Mammary epithelial cell (primary cell): Measurements from ENCODE around the gene CWF19L1.

Source experiments
- EZH2 ChIP-seq: IDR thresholded peaks from 2 replicates; pipeline ENCODE4 v1.6.1; 2012; ENCODE audit warnings: low read length, inconsistent platforms, borderline replicate concordance
- TF ChIP-seq, protein P1 (sequence below), 2 donors: IDR thresholded peaks in 1 of 2; conservative IDR thresholded peaks in 1 of 2; 2 replicates each; pipeline ENCODE4 v1.5.1; 2011 to 2012; ENCODE audit warnings: inconsistent platforms in 2 of 2, low read length in 2 of 2, mild to moderate bottlenecking in 2 of 2, control low read depth in 1 of 2, low read depth in 1 of 2; ENCODE audit not compliant: insufficient read depth in 1 of 2; ENCODE audit errors: extremely low read depth in 1 of 2

DNA sequence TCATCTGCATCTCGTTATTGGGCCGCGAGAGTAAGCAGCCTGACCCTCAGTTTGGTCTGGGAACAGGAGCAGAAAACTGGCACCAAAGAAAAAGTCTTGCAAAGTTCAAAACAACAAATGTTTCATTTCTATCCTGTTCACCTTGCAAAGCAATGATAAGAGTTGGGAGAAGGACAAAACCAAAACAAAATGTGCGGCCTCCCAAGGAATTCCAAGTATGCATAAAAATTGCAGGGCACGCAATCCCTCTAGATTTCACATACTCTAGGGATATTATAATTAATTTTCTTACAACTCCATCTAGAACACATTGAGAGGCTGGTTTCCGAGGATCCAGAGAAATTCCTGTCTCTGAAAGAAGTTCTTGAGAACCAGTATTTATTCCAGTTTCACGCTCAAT is 58.1 kb downstream of the CWF19L1 start:
- TF ChIP-seq, protein P1, sequence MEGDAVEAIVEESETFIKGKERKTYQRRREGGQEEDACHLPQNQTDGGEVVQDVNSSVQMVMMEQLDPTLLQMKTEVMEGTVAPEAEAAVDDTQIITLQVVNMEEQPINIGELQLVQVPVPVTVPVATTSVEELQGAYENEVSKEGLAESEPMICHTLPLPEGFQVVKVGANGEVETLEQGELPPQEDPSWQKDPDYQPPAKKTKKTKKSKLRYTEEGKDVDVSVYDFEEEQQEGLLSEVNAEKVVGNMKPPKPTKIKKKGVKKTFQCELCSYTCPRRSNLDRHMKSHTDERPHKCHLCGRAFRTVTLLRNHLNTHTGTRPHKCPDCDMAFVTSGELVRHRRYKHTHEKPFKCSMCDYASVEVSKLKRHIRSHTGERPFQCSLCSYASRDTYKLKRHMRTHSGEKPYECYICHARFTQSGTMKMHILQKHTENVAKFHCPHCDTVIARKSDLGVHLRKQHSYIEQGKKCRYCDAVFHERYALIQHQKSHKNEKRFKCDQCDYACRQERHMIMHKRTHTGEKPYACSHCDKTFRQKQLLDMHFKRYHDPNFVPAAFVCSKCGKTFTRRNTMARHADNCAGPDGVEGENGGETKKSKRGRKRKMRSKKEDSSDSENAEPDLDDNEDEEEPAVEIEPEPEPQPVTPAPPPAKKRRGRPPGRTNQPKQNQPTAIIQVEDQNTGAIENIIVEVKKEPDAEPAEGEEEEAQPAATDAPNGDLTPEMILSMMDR (conservative IDR thresholded peaks at IDR 0.05 in 1 of 2, IDR thresholded peaks at IDR 0.05 in 1 of 2; ENCODE audit: extremely low read depth in 1 of 2, insufficient read depth in 1 of 2, low read depth in 1 of 2, low read length in 2 of 2), result no peak
- no peak for TF ChIP-seq EZH2
